C4-2B (cell line): Measurements from ENCODE around the gene KCNC1.

ENCODE experiments used
- CTCF ChIP-seq: fragments of 450-650 bp; conservative IDR thresholded peaks from 2 replicates; pipeline ENCODE4 v1.5.1; 2017; ENCODE audit warnings: mild to moderate bottlenecking
- ZFX ChIP-seq: fragments of 450-650 bp; IDR thresholded peaks from 2 replicates; pipeline ENCODE4 v1.6.1; 2017

- TF ChIP-seq CTCF (no peak), ZFX (no peak)
Measured at GRCh38 chr11:17812865-17813187, 78.2 kb downstream of the KCNC1 start.
